Stomach smooth muscle (tissue), 2 donors: ENCODE data around the gene LMNB1.
"Not testable (repeated sequence)": the region's sequence is repeated elsewhere in the genome, so short reads cannot be mapped to it uniquely, and the experiment has no call there.

Experiments used
- H3K27ac ChIP-seq: one replicate; pipeline ENCODE4 v1.7.0; 2013; ENCODE audit warnings: mild to moderate bottlenecking, low read length, inconsistent platforms
- H3K27me3 ChIP-seq, 2 donors: one replicate each; pipeline ENCODE4 v1.7.0; 2013; ENCODE audit warnings: low read length in 2 of 2; ENCODE audit not compliant: insufficient read depth in 2 of 2, control insufficient read depth in 1 of 2
- H3K36me3 ChIP-seq, 2 donors: one replicate each; pipeline ENCODE4 v1.7.0; 2013; ENCODE audit warnings: low read length in 2 of 2; ENCODE audit not compliant: control insufficient read depth in 2 of 2, insufficient read depth in 2 of 2
- H3K4me1 ChIP-seq: one replicate; pipeline ENCODE4 v1.7.0; 2013; ENCODE audit warnings: low read length; ENCODE audit not compliant: control insufficient read depth, insufficient read depth
- H3K4me3 ChIP-seq, 2 donors: one replicate each; pipeline ENCODE4 v1.7.0; 2013; ENCODE audit warnings: low read length in 2 of 2
- H3K9ac ChIP-seq, 2 donors: one replicate each; pipeline ENCODE4 v1.7.0; 2013; ENCODE audit warnings: low read length in 2 of 2, mild to moderate bottlenecking in 1 of 2
- H3K9me3 ChIP-seq, 2 donors: one replicate each; pipeline ENCODE4 v1.7.0; 2013; ENCODE audit warnings: low read length in 2 of 2; ENCODE audit not compliant: control insufficient read depth in 2 of 2
- donor health status: healthy.
- donor health status: Pancreatic carcinoma.

The LMNB1 gene

GRCh38 chr5:126846744-126847455 lies 70.0 kb downstream of the LMNB1 start:
- Histone ChIP-seq H3K27ac (peak overlapping the region; percentile 46), H3K27me3 (no peaks in the 10 kb centered on the region), H3K36me3 (no peaks in the 10 kb centered on the region), H3K4me3 (no peak overlapping the region), H3K9me3 (no peaks in the 10 kb centered on the region), H3K4me1 (peaks cover 9% of the 10 kb centered on the region), H3K9ac (peak overlapping the region in 1 of 2 donors; percentile 1)

- H3K9me3 ChIP-seq, result no peaks in the 10 kb centered on the region
- no peak overlapping the region for H3K4me3 ChIP-seq
- peak overlapping the region; percentile 46 for H3K27ac ChIP-seq
- no peak overlapping the region for H3K9ac ChIP-seq
- peaks cover 9% of the 10 kb centered on the region for H3K4me1 ChIP-seq
- H3K36me3 ChIP-seq, result no peaks in the 10 kb centered on the region
- no peaks in the 10 kb centered on the region for H3K27me3 ChIP-seq
These were observed 70.5 kb downstream of the LMNB1 start for GRCh38 chr5:126847456-126847820.

GRCh38 chr5:126847826-126848251 lies 70.9 kb downstream of the LMNB1 start:
- Histone ChIP-seq H3K4me1 (peaks cover 9% of the 10 kb centered on the region), H3K27ac (peak overlapping the region; percentile 46), H3K4me3 (no peak overlapping the region), H3K9me3 (no peaks in the 10 kb centered on the region), H3K27me3 (no peaks in the 10 kb centered on the region), H3K9ac (peak overlapping the region in 1 of 2 donors; percentile 45), H3K36me3 (no peaks in the 10 kb centered on the region)

- peak overlapping the region; percentile 13 to 45 for H3K9ac ChIP-seq
- no peaks in the 10 kb centered on the region for H3K9me3 ChIP-seq
- peak overlapping the region; percentile 46 for H3K27ac ChIP-seq
- no peaks in the 10 kb centered on the region for H3K27me3 ChIP-seq
- H3K4me1 ChIP-seq, result peaks cover 9% of the 10 kb centered on the region
- H3K4me3 ChIP-seq, result no peak overlapping the region
- H3K36me3 ChIP-seq, result no peaks in the 10 kb centered on the region
These were observed 71.3 kb downstream of the LMNB1 start for GRCh38 chr5:126848253-126848652.

GRCh38 chr5:126849101-126849678 lies 72.3 kb downstream of the LMNB1 start:
- H3K36me3 ChIP-seq, result no peaks in the 10 kb centered on the region
- H3K9me3 ChIP-seq, result no peaks in the 10 kb centered on the region
- H3K27me3 ChIP-seq, result no peaks in the 10 kb centered on the region
- peaks cover 9% of the 10 kb centered on the region for H3K4me1 ChIP-seq
- no peak overlapping the region for H3K4me3 ChIP-seq
- H3K9ac ChIP-seq, result no peak overlapping the region
- H3K27ac ChIP-seq, result no peak overlapping the region

GRCh38 chr5:126851501-126852011 lies 74.6 kb downstream of the LMNB1 start:
- H3K27ac ChIP-seq, result peak overlapping the region; percentile 31
- H3K9me3 ChIP-seq, result no peaks in the 10 kb centered on the region
- H3K4me1 ChIP-seq, result peaks cover 9% of the 10 kb centered on the region
- no peaks in the 10 kb centered on the region for H3K36me3 ChIP-seq
- H3K9ac ChIP-seq, result no peak overlapping the region
- no peaks in the 10 kb centered on the region for H3K27me3 ChIP-seq
- H3K4me3 ChIP-seq, result peak overlapping the region in 1 of 2 donors; percentile 44

- Histone ChIP-seq H3K4me1 (peaks cover 5% of the 10 kb centered on the region), H3K9ac (no peak overlapping the region), H3K9me3 (no peaks in the 10 kb centered on the region), H3K4me3 (peak overlapping the region in 1 of 2 donors; percentile 44), H3K36me3 (no peaks in the 10 kb centered on the region), H3K27me3 (no peaks in the 10 kb centered on the region), H3K27ac (peak overlapping the region; percentile 49)
These were observed 75.2 kb downstream of the LMNB1 start for GRCh38 chr5:126852091-126852571.

- Histone ChIP-seq H3K36me3 (no peaks in the 10 kb centered on the region), H3K27ac (peak overlapping the region; percentile 49), H3K9me3 (no peaks in the 10 kb centered on the region), H3K9ac (no peak overlapping the region), H3K4me3 (no peak overlapping the region), H3K4me1 (peaks cover 12% of the 10 kb centered on the region), H3K27me3 (no peaks in the 10 kb centered on the region)
These were observed 75.9 kb downstream of the LMNB1 start for GRCh38 chr5:126852841-126853271.

GRCh38 chr5:126853541-126854307 lies 76.8 kb downstream of the LMNB1 start:
- peaks cover 19% of the 10 kb centered on the region for H3K4me1 ChIP-seq
- H3K9me3 ChIP-seq, H3K27ac ChIP-seq, H3K9ac ChIP-seq, H3K27me3 ChIP-seq, H3K4me3 ChIP-seq, H3K36me3 ChIP-seq: not testable (repeated sequence)

- Histone ChIP-seq H3K27me3 (no peaks in the 10 kb centered on the region), H3K27ac (no peak overlapping the region), H3K4me1 (peaks cover 19% of the 10 kb centered on the region), H3K4me3 (no peak overlapping the region), H3K9ac (no peak overlapping the region), H3K36me3 (no peaks in the 10 kb centered on the region), H3K9me3 (no peaks in the 10 kb centered on the region)
These were observed 77.7 kb downstream of the LMNB1 start for GRCh38 chr5:126854526-126855110.
